ENCODE data around the gene NPTN. TPM values are rescaled to one million over a fixed set of nuclear protein-coding genes. Genes with fewer than 3 reads are reported as not detected.

Gene NPTN
- total and polyA plus RNA-seq, 12 donors, result 26.5 to 197 (median 127) TPM

- no peak overlapping the region for H3K4me3 ChIP-seq
- H3K4me1 ChIP-seq (replicated peaks in 1 of 2), result peaks cover 34 to 68% of the 10 kb centered on the region in 2 donors
- H3K9me3 ChIP-seq (replicated peaks in 1 of 3), result no peaks in the 10 kb centered on the region
- no peaks in the 10 kb centered on the region for H3K27me3 ChIP-seq
- H3K27ac ChIP-seq, result peak overlapping the region in 4 of 5 donors; percentile 8 to 75 (median 51)
- 7 to 30% (median 14%) methylated on average over 1 of the region's 1 CpG for WGBS, 4 donors
- TF ChIP-seq CTCF (IDR thresholded peaks at IDR 0.05) (no peak), POLR2A (IDR thresholded peaks at IDR 0.05) (no peak)
- DNase-seq, result no peak
- no peaks in the 10 kb centered on the region for H3K36me3 ChIP-seq (replicated peaks in 1 of 2)
- intact Hi-C loops (cut with DNase I), result no loop called here
Observed at GRCh38 chr15:73602446-73602843, 30.7 kb downstream of the NPTN start.

- no peaks in the 10 kb centered on the region for H3K27me3 ChIP-seq
- intact Hi-C loops (cut with DNase I), result no loop called here
- peak overlapping the region; percentile 8 to 75 (median 27) for H3K27ac ChIP-seq
- H3K4me3 ChIP-seq, result no peak overlapping the region
- DNase-seq, result peak; percentile 58 to 76 (median 64)
- H3K9me3 ChIP-seq (replicated peaks in 1 of 3), result no peaks in the 10 kb centered on the region
- 33 to 39% (median 35%) methylated on average over 7 of the region's 7 CpGs for WGBS, 4 donors
- H3K4me1 ChIP-seq (replicated peaks in 1 of 2), result peaks cover 34 to 64% of the 10 kb centered on the region in 2 donors
- TF ChIP-seq POLR2A (IDR thresholded peaks at IDR 0.05) (no peak), CTCF (IDR thresholded peaks at IDR 0.05) (no peak)
- H3K36me3 ChIP-seq (replicated peaks in 1 of 2), result no peaks in the 10 kb centered on the region
Observed at GRCh38 chr15:73601451-73602445, 31.4 kb downstream of the NPTN start.

- no peak for TF ChIP-seq POLR2A (IDR thresholded peaks at IDR 0.05)
- no peak for TF ChIP-seq CTCF (IDR thresholded peaks at IDR 0.05)
- Histone ChIP-seq H3K4me1 (replicated peaks in 1 of 2) (peaks cover 25 to 62% of the 10 kb centered on the region in 2 donors), H3K9me3 (replicated peaks in 1 of 3) (no peaks in the 10 kb centered on the region), H3K27me3 (no peaks in the 10 kb centered on the region), H3K36me3 (replicated peaks in 1 of 2) (no peaks in the 10 kb centered on the region), H3K4me3 (no peak overlapping the region), H3K27ac (peak overlapping the region in 4 of 5 donors; percentile 14 to 75 (median 44))
- no peak for DNase-seq
- WGBS, 4 donors, result 88 to 91% (median 91%) methylated on average over 5 of the region's 5 CpGs
- intact Hi-C loops (cut with DNase I), result no loop called here
Observed at GRCh38 chr15:73600413-73601335, 32.5 kb downstream of the NPTN start.

GRCh38 chr15:73599934-73600333 lies 33.3 kb downstream of the NPTN start:
- H3K27me3 ChIP-seq, result no peaks in the 10 kb centered on the region
- DNase-seq, result peak in 1 of 7 donors; percentile 27
- no peak overlapping the region for H3K27ac ChIP-seq
- H3K4me3 ChIP-seq, result no peak overlapping the region
- TF ChIP-seq CTCF (IDR thresholded peaks at IDR 0.05) (no peak), POLR2A (IDR thresholded peaks at IDR 0.05) (no peak)
- peaks cover 22 to 56% of the 10 kb centered on the region in 2 donors for H3K4me1 ChIP-seq (replicated peaks in 1 of 2)
- intact Hi-C loops (cut with DNase I), result no loop called here
- H3K36me3 ChIP-seq (replicated peaks in 1 of 2), result no peaks in the 10 kb centered on the region
- 88 to 100% (median 94%) methylated on average over 1 of the region's 1 CpG for WGBS, 4 donors
- H3K9me3 ChIP-seq (replicated peaks in 1 of 3), result no peaks in the 10 kb centered on the region

Data from adrenal gland (tissue), 12 donors.